Measurements from ENCODE around the gene ATP2C1.

Gene ATP2C1

GRCh38 chr3:131053043-131053859 lies 159.4 kb downstream of the ATP2C1 start:
- no peak for DNase-seq

Data from NCI-H1436 (cell line).